Neutrophil (primary cell): Measurements from ENCODE around the gene CRBN.

Experiments
- H3K27ac ChIP-seq: fragments of 200-600 bp; sonication (generic); 2 replicates; pipeline ENCODE4 v1.5.1; 2016; ENCODE audit warnings: mild to moderate bottlenecking, moderate library complexity
- H3K27me3 ChIP-seq: fragments of 200-600 bp; sonication (generic); 2 replicates; pipeline ENCODE4 v1.6.0; 2016; ENCODE audit warnings: mild to moderate bottlenecking
- H3K36me3 ChIP-seq: fragments of 200-600 bp; sonication (generic); 2 replicates; pipeline ENCODE4 v1.5.1; 2017
- H3K4me1 ChIP-seq, 2 experiments: fragments of 200-600 bp in 1 of 2; sonication (generic) in 1 of 2; 1 replicate in 1 of 2; 2 replicates in 1 of 2; pipeline versions ENCODE4 v1.5.1 to v1.6.1; 2013 to 2016; ENCODE audit warnings: low read depth in 1 of 2, low read length in 1 of 2, mild to moderate bottlenecking in 1 of 2, moderate library complexity in 1 of 2; ENCODE audit not compliant: control insufficient read depth in 1 of 2, insufficient read depth in 1 of 2
- H3K4me3 ChIP-seq, 2 experiments: fragments of 200-600 bp in 1 of 2; sonication (generic) in 1 of 2; 1 replicate in 1 of 2; 2 replicates in 1 of 2; pipeline ENCODE4 v1.5.1; 2013 to 2016; ENCODE audit warnings: low read depth in 1 of 2, low read length in 1 of 2, mild to moderate bottlenecking in 1 of 2, moderate library complexity in 1 of 2
- H3K9me3 ChIP-seq: fragments of 200-600 bp; sonication (generic); 2 replicates; pipeline ENCODE4 v1.5.1; 2016
- CTCF ChIP-seq: fragments of 200-600 bp; sonication (generic); IDR thresholded peaks from 2 replicates; pipeline ENCODE4 v1.5.1; 2016; ENCODE audit warnings: antibody characterized with exemption

CRBN gene

GRCh38 chr3:3110749-3111361 lies 68.6 kb downstream of the CRBN start:
- TF ChIP-seq CTCF = no peak
- H3K27ac ChIP-seq = no peak overlapping the region

GRCh38 chr3:3110299-3110630 lies 69.2 kb downstream of the CRBN start, which contains the start of gene IL5RA:
TSS of gene IL5RA (minus strand) at chr3:3110374. CDS start at chr3:3104984, 5,390 bp downstream.
- H3K27me3 ChIP-seq = no peaks in the 10 kb centered on the region
- no peak for TF ChIP-seq CTCF
- peak within 1 kb of the TSS; percentile 10 for H3K27ac ChIP-seq
- no peak within 1 kb of the TSS for H3K4me3 ChIP-seq
- no peaks in the 10 kb centered on the region for H3K9me3 ChIP-seq
- no peaks in the 10 kb centered on the region for H3K4me1 ChIP-seq
- no peaks in the 10 kb centered on the region for H3K36me3 ChIP-seq

More at GRCh38 chr3:3110749-3111361, 68.6 kb downstream of the CRBN start:
- Histone ChIP-seq H3K4me1 (no peaks in the 10 kb centered on the region), H3K27me3 (no peaks in the 10 kb centered on the region), H3K9me3 (no peaks in the 10 kb centered on the region), H3K36me3 (no peaks in the 10 kb centered on the region), H3K4me3 (no peak overlapping the region)

DNA sequence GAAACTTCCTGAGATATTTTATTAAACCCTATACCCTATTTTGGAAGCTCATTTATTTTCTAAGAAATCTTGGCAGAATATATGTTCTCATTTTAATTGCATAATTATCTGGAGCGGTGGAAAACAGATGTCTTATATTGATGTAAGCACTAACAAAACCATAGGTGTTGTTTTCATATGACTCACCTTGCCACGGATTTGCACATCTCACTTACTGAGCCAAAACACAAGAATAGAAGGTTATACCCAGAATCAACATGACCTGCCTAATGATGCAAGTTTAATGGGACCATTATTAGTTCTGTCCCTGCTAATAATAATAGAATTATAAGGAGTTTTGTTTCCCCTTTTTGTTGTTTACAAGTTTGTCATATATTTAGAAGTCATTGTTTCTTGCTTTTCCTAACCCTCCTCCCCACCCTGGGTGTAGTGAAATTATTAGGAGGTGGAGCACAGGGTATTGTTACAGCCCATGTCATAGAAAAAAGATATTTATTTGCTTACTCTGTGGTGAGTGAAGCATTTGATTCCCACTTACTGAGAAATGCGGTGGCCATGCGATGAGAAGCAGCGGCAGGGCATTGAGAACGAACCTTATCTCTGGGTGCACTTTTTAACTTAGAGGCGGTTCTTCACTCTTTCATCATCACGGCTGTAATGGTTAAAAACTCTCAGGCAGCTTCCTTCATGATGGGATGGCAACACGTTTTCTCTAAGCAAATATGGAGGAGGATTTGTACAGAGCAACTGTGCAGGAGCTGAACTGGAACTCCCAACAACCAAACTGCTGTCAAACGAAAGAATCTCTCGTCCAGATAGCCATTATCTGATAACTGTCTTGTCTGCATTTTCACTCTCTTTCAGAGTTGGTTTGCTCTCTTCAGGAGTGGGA lies 69.8 kb downstream of the CRBN start:
- H3K36me3 ChIP-seq = no peaks in the 10 kb centered on the region
- H3K4me1 ChIP-seq = no peaks in the 10 kb centered on the region
- H3K9me3 ChIP-seq = no peaks in the 10 kb centered on the region
- peak overlapping the region; percentile 10 for H3K27ac ChIP-seq
- no peak overlapping the region for H3K4me3 ChIP-seq
- no peak for TF ChIP-seq CTCF
- no peaks in the 10 kb centered on the region for H3K27me3 ChIP-seq

DNA sequence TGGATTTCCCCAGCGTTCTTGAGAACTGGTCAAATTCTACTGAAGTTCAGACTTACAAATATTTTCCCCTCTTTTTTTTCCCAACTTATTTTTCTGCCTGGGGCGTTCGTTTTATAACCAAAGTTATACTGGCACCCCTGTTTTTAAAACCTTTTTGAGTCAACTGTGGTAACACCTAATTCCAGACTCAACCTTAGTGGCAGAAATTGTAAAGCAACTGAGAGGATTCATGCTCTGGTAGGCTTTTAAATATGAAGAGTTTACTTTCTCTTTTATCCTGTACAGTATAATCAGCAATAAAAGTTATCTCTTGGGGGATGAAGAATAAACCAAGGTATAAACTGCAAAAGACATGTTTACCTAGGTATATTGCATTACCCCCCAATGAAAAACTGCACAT lies 71.6 kb downstream of the CRBN start:
- Histone ChIP-seq H3K4me3 (no peak overlapping the region), H3K27ac (no peak overlapping the region), H3K4me1 (no peaks in the 10 kb centered on the region), H3K27me3 (no peaks in the 10 kb centered on the region), H3K9me3 (no peaks in the 10 kb centered on the region), H3K36me3 (no peaks in the 10 kb centered on the region)
- TF ChIP-seq CTCF = no peak

GRCh38 chr3:3107181-3107580 lies 72.3 kb downstream of the CRBN start:
- no peak overlapping the region for H3K27ac ChIP-seq
- H3K36me3 ChIP-seq = no peaks in the 10 kb centered on the region
- no peak overlapping the region for H3K4me3 ChIP-seq
- no peaks in the 10 kb centered on the region for H3K9me3 ChIP-seq
- no peaks in the 10 kb centered on the region for H3K4me1 ChIP-seq
- TF ChIP-seq CTCF = no peak
- H3K27me3 ChIP-seq = no peaks in the 10 kb centered on the region
